CD4-positive, alpha-beta T cell treated with Interleukin-4 for 4 hours (primary cell): Measurements from ENCODE around the gene PARD3.
A peak's percentile ranks its signal among the peaks of the same experiment; 100 is the strongest.

ENCODE experiments used
- DNase-seq: peaks from one replicate; pipeline ENCODE4 v3.0.0-alpha.2; 2020

The PARD3 gene

DNA sequence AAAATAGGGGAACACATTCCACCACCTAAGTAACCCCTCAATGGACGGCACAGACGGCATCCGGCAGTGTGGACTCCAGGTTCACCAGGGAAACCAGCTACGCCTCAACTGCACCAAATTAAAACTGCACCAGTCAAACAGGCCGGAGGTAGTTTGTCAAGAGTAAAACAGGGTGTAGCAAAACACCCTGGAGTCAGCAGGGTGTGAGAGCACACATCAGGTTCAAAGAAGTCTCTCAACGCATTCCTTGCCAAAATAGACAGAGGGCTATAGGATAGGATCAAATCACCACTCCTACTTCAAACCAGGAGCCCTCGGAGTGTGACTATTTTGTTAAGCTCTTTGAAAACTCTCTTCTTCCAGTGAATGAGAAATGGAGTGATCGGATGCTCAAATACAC is 135.9 kb downstream of the PARD3 start:
- no peak for DNase-seq

DNA sequence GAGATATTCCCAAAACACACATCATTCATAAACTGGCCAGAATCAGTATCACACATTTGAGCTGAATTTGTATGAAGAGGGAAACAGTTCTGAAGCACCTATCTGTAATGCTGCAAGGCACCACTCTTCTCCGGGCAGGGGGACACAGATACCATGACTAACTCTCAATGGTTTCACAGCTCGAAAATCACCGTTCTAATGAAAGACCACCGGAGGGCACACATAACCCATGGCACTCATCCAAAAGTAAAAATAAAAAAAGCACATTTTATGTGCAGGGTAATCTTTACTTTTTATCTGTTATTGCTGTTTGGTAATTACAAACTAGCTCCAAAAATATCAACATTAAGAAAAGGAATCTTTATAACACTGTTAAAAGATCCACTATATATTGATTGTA is 137.5 kb downstream of the PARD3 start:
- no peak for DNase-seq

- no peak for DNase-seq
Observed at GRCh38 chr10:34677132-34677531, 138.0 kb downstream of the PARD3 start.

DNA sequence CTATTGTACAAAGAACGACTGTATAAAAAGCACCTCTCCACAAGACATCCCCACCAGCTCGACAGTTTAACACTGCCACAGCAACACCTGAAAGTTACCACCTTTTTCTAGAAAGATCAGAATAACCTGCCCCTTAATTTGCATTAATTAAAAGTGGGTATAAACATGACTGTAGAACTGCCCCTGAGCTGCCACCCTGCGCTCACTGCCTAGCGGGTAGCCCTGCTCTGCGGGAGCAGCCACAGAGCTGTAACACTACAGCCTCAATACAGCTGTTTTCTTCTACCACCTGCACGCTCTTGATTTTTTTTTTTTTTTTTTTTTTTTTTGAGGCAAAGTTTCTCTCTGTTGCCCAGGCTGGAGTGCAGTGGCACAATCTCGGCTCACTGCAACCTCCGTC is 140.9 kb downstream of the PARD3 start:
- DNase-seq: no peak

GRCh38 chr10:34670081-34670480 is 145.0 kb downstream of the PARD3 start:
- no peak for DNase-seq

- no peak for DNase-seq
Observed at GRCh38 chr10:34669079-34669478, 146.0 kb downstream of the PARD3 start.

- no peak for DNase-seq
Observed at GRCh38 chr10:34667177-34667576, 147.9 kb downstream of the PARD3 start.

- DNase-seq: no peak
Observed at GRCh38 chr10:34666008-34666704, 148.9 kb downstream of the PARD3 start.

GRCh38 chr10:34664706-34665105 is 150.4 kb downstream of the PARD3 start:
- no peak for DNase-seq

GRCh38 chr10:34661580-34661979 is 153.5 kb downstream of the PARD3 start:
- DNase-seq: no peak

GRCh38 chr10:34658934-34659333 is 156.2 kb downstream of the PARD3 start:
- no peak for DNase-seq

DNA sequence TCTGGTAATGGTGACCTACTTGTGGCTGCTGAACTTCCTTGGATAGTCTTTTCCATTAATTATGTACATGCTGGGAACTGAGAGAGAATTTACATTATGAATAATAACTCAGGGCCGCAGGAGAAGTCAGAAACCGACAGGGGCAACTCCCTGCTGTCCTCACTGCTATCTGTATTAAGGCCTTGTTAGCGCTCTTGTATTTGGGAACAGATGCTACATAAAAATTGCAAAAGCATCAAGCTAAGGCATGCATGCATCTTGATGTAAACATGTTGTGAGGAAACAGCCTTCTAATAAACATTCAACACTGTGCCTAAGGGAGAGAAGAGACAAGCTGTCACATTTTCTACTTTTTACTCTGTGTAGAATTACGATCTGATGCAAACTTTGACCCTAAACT is 158.4 kb downstream of the PARD3 start:
- no peak for DNase-seq

GRCh38 chr10:34655286-34656170 is 159.6 kb downstream of the PARD3 start:
- peak; percentile 21 for DNase-seq

DNA sequence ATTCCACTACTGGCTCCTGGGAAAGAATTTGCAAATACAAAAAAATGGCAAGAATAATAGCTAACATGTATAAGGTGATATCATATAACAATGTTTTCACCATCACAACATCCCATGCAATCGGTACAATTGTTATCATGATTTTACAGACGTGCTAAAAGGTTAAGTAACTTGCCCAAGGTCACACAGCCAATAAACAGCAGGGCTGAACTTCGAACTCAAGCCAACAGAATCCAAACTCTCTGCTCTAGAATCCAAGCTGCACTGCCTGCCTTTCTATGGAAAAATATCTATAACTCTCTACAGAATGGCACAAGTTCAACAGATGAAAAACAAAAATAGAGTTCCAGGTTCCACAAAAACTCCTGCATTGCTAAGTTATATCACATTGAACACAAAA is 160.9 kb downstream of the PARD3 start:
- no peak for DNase-seq

- DNase-seq: no peak
Observed at GRCh38 chr10:34653530-34653929, 161.6 kb downstream of the PARD3 start.

GRCh38 chr10:34651416-34652195 is 163.5 kb downstream of the PARD3 start:
- no peak for DNase-seq

DNA sequence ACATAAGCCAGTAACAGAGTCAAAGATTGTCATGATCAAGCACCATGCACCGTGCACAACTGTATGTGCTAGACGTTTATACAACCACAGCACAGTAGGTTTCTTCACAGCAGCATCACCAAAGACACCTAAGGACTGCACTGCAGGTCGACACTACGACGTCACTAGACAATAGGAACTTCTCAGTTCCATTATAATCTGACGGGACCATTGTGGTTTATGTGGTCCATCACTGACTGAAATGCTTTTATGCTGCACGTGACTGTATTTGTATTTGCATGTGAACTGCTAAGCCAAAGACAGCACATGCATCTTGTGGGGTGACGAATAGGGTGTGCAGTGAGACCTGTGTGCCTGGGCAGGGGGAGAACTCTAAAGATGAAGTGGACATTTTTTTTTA is 164.9 kb downstream of the PARD3 start:
- no peak for DNase-seq

DNA sequence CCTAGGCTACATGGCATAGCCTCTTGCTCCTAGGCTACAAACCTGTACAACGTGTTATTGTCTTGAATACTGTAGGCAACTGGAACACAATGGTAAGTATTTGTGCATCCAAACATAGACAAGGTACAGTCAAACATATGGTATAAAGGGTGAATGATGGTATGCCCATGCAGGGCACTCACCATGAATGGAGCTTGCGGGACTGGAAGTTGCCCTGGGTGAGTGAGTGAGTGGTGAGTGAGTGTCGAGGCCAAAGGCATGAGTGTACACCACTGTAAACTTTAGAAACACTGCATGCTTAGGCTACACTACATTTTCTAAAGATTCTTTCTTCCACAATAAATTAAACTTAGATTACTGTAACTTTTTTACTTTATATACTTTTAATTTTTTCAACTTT is 165.7 kb downstream of the PARD3 start:
- no peak for DNase-seq

DNA sequence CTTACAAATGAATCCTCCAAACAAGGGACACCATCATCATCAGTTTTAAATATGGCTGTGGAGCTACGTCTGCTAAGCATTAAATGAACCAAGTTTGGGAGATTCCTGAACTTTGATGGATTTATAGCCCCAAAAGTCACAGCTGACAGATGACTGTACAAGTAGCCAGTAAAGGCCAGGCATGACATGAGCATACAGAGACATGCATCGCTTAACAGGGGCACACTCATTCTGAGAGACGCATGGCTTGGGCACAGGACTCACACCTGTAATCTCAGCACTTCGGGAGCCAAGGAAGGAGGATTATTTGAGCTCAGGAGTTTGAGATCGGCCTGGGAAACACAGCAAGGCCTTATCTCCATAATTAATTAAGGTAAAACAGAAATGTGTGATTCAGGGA is 166.2 kb downstream of the PARD3 start:
- no peak for DNase-seq

DNA sequence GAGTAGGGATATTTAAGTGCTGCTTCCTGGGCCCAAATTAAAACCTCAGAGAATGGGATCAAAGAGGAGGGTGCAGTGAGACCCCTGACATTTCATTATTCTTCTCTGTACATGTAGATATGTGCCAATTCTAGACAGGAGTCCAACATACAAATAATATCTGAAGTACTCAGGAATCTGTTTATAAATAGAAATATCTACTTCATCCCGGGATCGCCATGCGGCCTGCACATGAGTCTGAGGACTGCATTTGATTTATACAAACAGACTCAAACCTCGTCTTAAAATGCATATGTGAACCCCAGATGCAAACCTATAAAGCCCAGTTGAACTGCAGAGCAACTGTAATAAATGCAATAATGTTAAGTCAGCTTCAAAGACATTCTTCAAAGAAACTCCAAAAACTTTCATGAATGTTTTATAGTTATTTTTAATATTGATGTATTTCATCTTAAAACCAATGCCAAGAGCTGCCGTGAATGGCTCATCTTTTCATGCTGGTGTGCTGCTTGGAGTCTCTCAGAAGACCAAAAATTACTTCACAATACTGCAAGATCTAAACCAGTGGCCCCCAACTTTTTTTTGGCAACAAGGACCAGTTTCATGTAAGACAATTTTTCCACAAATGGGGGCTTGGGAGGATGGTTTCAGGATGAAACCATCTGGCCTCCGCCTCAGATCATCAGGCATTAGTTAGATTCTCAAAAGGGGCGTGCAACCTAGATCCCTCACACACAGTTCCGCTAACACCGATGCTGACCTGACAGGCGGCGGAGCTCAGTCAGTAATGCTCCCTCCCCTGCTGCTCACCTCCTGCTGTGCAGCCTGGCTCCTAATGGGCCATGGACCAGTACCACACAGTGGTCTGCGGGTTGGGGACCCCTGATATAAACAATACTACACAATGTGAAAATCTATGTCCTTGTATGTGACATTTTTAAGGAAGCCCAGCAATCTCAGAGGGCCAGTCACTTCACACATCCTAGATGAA is 166.9 kb downstream of the PARD3 start:
- DNase-seq: no peak

DNA sequence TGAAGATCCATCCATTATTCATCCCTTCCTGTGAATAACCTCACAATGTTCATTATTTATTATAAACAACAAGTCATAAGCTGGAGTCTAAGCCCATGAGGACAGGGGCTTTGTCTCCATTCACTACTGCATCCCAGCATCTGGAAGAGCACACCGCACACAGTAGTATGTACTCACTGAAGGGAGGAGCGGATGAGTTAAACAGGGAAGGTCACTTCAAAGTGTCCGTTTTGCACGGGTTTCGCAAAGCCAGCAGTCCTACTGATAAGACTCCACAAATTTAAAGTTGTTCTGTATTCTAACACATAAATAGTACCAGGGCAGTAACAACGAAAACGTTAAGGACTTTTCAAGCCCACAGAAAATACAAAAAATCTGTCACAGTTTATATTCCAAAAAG is 167.9 kb downstream of the PARD3 start:
- DNase-seq: no peak

- DNase-seq: no peak
Observed at GRCh38 chr10:34646331-34646730, 168.8 kb downstream of the PARD3 start.
